Heart left ventricle (tissue), 16 donors: ENCODE results near the gene TNFRSF6B. TPM values are rescaled to one million over a fixed set of nuclear protein-coding genes. Genes with fewer than 3 reads are reported as not detected.

Experiments used
- ATAC-seq, 4 donors: fragments of 200-7000 bp; cut with Tn5 transposase; one replicate each; pipeline ENCODE4 v1.9.1; 2020 to 2022; ENCODE audit warnings: moderate library complexity in 4 of 4, mild to moderate bottlenecking in 3 of 4, moderate number of reproducible peaks in 1 of 4
- DNase-seq, 5 donors: peaks; one replicate each; pipeline ENCODE4 v3.0.0-alpha.2; 2020
- H3K27ac ChIP-seq, 12 donors: fragments of 200-600 bp; sonication (generic) in 4 of 12; one replicate each; pipeline versions ENCODE4 v1.5.0 to v1.8.0; 2016 to 2022; ENCODE audit warnings: mild to moderate bottlenecking in 2 of 12
- H3K27me3 ChIP-seq, 9 donors: fragments of 200-600 bp; sonication (generic) in 2 of 9; one replicate each; pipeline versions ENCODE4 v1.5.1 to v1.8.0; 2016 to 2022; ENCODE audit warnings: mild to moderate bottlenecking in 3 of 9
- H3K36me3 ChIP-seq, 9 donors: fragments of 200-600 bp; sonication (generic) in 2 of 9; one replicate each; pipeline versions ENCODE4 v1.5.0 to v1.8.0; 2018 to 2022; ENCODE audit warnings: mild to moderate bottlenecking in 2 of 9
- H3K4me1 ChIP-seq, 12 donors: fragments of 200-600 bp; sonication (generic) in 4 of 12; one replicate each; pipeline versions ENCODE4 v1.5.0 to v1.8.0; 2016 to 2022; ENCODE audit warnings: mild to moderate bottlenecking in 3 of 12
- H3K4me3 ChIP-seq, 12 donors: fragments of 200-600 bp; sonication (generic) in 4 of 12; one replicate each; pipeline versions ENCODE4 v1.5.0 to v1.8.0; 2017 to 2022; ENCODE audit warnings: mild to moderate bottlenecking in 9 of 12, moderate library complexity in 4 of 12
- H3K9me3 ChIP-seq, 12 donors: fragments of 200-600 bp; sonication (generic) in 4 of 12; one replicate each; pipeline versions ENCODE4 v1.5.0 to v1.8.0; 2016 to 2022; ENCODE audit warnings: mild to moderate bottlenecking in 1 of 12
- CTCF ChIP-seq, 12 donors: fragments of 200-600 bp; sonication (generic) in 4 of 12; IDR thresholded peaks; one replicate each; pipeline versions ENCODE4 v1.5.0 to v1.8.0; 2018 to 2022; ENCODE audit warnings: antibody characterized with exemption in 12 of 12, mild to moderate bottlenecking in 5 of 12
- POLR2A ChIP-seq, 2 donors: fragments of 450-650 bp; IDR thresholded peaks; one replicate each; pipeline ENCODE4 v1.6.1; 2017; ENCODE audit warnings: antibody characterized with exemption in 2 of 2, mild to moderate bottlenecking in 2 of 2, moderate library complexity in 2 of 2
- WGBS, 4 donors: extraction: QIAGEN DNeasy Blood & Tissue Kit in 2 of 4; methylation state at CpG; one replicate each; pipeline versions ENCODE4 v1.1.5 to v1.1.7; 2013 to 2018; 5-methylcytosine and 5-hydroxymethylcytosine counted together
- intact Hi-C, 10 donors: fragments of 100-400 bp; cut with DNase I; formaldehyde crosslinking; loops; one replicate each; pipeline versions ENCODE4 v1.11.1 to v1.14.2; 2022
- polyA plus RNA-seq, 2 donors: library from polyadenylated mRNA; stranded (reverse); fragments of 200-250 nt; gene quantifications; one replicate each; pipeline ENCODE4 v1.2.3, GENCODE V29; 2013
- total RNA-seq, 9 donors: library from RNA; depleted of rRNA in 2 of 9; stranded (reverse); fragments of >200 nt in 2 of 9; fragmentation: NEBNext Ultra II Directional in 3 of 9; extraction: Animal tissue kit (Norgen Biotek cat#: 25700) in 3 of 9; gene quantifications; one replicate each; pipeline versions ENCODE4 v1.1.0 to v1.2.4, GENCODE V29; 2016 to 2023
- donor health status: ischemic (EF 13 %, LVEDD 7.1; RV severe dilation, severe dysfunction).
- donor health status: healthy with polysubstance abuse.
- donor health status: DM: no; HTN: yes; CAD: no.
- donor health status: DM: no; HTN: no; CAD: no.
- donor health status: ischemic (EF 25% LVEDD 6.9; RV normal size, moderate dysfunction).
- donor health status: ischemic (EF 25% LVEDD 5.7; RV mildly dilated, moderate dysfunction).
- donor health status: healthy.
- donor health status: DM: yes; HTN: yes; CAD: no.
- donor health status: ischemic (EF 35%, LVEDD 5.7; RV mildly dilated, moderate dysfunction).
- donor health status: nonischemic (EF 11% LVEDD 7.7; RV severe dilation, severe dysfunction).
- donor health status: DM: yes; HTN: yes; CAD: no.
- donor health status: PGD.
- donor health status: ischemic (EF 29% LVEDD 5.4; RV normal size, mild dysfunction).
- donor health status: nonischemic (EF 23%, LVEDD 6.1; RV moderate dilation, normal function).

The TNFRSF6B gene
- total and polyA plus RNA-seq, 11 donors: 0.42 to 6.4 (median 1.7) TPM; not detected in 1

- Histone ChIP-seq H3K9me3 (no peaks in the 10 kb centered on the region), H3K27me3 (no peaks in the 10 kb centered on the region), H3K36me3 (peaks cover 0 to 55% (median 37%) of the 10 kb centered on the region in 9 donors), H3K4me3 (no peak overlapping the region), H3K27ac (peak overlapping the region in 2 of 12 donors; percentile 79 to 89), H3K4me1 (peaks cover 12 to 50% (median 32%) of the 10 kb centered on the region in 12 donors)
- 68 to 78% (median 75%) methylated on average over 8 to 14 of the region's 14 CpGs for WGBS, 4 donors
- intact Hi-C loops: no loop called here
- TF ChIP-seq POLR2A (IDR thresholded peaks at IDR 0.05) (no peak), CTCF (IDR thresholded peaks at IDR 0.05) (no peak)
- DNase-seq (peak in 1 of 5 donors; percentile 43), ATAC-seq (no peak)
These were observed 5.0 kb downstream of the TNFRSF6B start for GRCh38 chr20:63701329-63702035.

- Histone ChIP-seq H3K4me3 (no peak overlapping the region), H3K27me3 (no peaks in the 10 kb centered on the region), H3K4me1 (peaks cover 9 to 49% (median 32%) of the 10 kb centered on the region in 12 donors), H3K27ac (peak overlapping the region in 1 of 12 donors; percentile 79), H3K36me3 (peaks cover 0 to 53% (median 38%) of the 10 kb centered on the region in 9 donors), H3K9me3 (no peaks in the 10 kb centered on the region)
- TF ChIP-seq POLR2A (IDR thresholded peaks at IDR 0.05): no peak
- TF ChIP-seq CTCF (IDR thresholded peaks at IDR 0.05): no peak
- peak in 1 of 5 donors; percentile 47 for DNase-seq
- ATAC-seq: no peak
- intact Hi-C loops: no loop called here
- 91 to 92% (median 92%) methylated on average over 7 to 16 of the region's 16 CpGs for WGBS, 4 donors
These were observed 5.7 kb downstream of the TNFRSF6B start for GRCh38 chr20:63702036-63702665.

GRCh38 chr20:63702751-63703470 is 6.5 kb downstream of the TNFRSF6B start:
- Histone ChIP-seq H3K4me1 (peaks cover 8 to 42% (median 27%) of the 10 kb centered on the region in 12 donors), H3K4me3 (no peak overlapping the region), H3K9me3 (no peaks in the 10 kb centered on the region), H3K36me3 (peaks cover 0 to 53% (median 38%) of the 10 kb centered on the region in 9 donors), H3K27ac (no peak overlapping the region), H3K27me3 (no peaks in the 10 kb centered on the region)
- ATAC-seq (no peak), DNase-seq (peak in 3 of 5 donors; percentile 19 to 38 (median 29))
- intact Hi-C loops: no loop called here
- TF ChIP-seq POLR2A (IDR thresholded peaks at IDR 0.05): no peak
- no peak for TF ChIP-seq CTCF (IDR thresholded peaks at IDR 0.05)
- 71 to 88% (median 80%) methylated on average over 12 to 13 of the region's 13 CpGs for WGBS, 4 donors
